DND-41 (cell line): ENCODE measurements around the gene ALDOA.

Experiments
- CTCF ChIP-seq: IDR thresholded peaks from 2 replicates; pipeline ENCODE4 v1.5.1; 2012; ENCODE audit warnings: borderline replicate concordance, low read length, moderate library complexity, mild to moderate bottlenecking; ENCODE audit not compliant: poor library complexity, severe bottlenecking; ENCODE audit errors: extremely low read depth
- EZH2 ChIP-seq: IDR thresholded peaks from 3 replicates; pipeline ENCODE4 v1.6.1; 2012; ENCODE audit warnings: borderline replicate concordance, low read depth, mild to moderate bottlenecking, moderate library complexity, low read length, inconsistent platforms; ENCODE audit not compliant: severe bottlenecking

GRCh38 chr16:30115238-30115637 is 49.7 kb downstream of the ALDOA start:
- no peak for TF ChIP-seq CTCF
- no peak for TF ChIP-seq EZH2
